GM21423 (cell line): Measurements from ENCODE around the gene DDX50.
"Not testable (repeated sequence)": the region's sequence is repeated elsewhere in the genome, so short reads cannot be mapped to it uniquely, and the experiment has no call there.

ENCODE experiments used
- ATAC-seq: cut with Tn5 transposase; IDR thresholded peaks from one replicate; pipeline ENCODE4 v1.9.1; 2021; ENCODE audit warnings: mild to moderate bottlenecking, moderate library complexity; ENCODE audit not compliant: unreplicated experiment

The DDX50 gene

DNA sequence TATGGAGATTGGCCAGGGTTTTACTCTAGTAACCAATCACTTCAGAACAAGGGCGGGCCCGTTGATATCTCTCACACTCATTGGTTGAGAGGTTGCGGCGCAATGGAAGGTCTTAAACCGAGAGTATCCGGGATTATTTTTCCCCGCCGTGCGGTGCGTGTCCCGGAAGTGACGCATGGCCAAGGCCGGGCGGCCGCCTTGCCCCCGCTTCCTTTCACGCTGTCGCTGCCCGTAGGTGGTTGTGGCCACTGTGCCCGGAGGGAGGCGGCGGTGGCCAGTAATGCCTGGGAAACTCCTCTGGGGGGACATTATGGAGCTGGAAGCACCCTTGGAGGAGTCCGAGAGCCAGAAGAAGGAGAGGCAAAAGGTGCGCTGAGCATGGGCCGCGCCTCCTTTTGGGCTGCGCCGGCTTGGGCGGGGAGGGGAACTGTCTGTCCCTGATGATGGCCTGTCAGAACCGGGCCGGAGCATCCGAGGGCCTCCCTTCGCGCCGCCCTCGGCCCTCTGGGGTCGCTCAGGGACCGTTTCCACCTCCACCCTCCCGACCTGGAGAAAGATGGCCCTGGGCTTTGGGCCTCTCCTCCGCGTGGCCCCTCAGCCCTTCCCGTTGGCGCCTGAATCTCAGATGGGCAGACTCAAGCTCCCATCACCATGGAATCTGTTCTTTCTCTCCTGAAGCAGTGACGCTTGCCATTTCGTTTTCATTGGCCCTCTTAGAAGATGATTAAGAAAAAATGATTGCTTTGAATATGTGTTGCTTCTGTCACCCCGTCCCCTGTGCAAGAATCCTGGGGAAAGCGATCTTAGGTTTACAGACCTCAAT is at the start of gene DDX50:
Gene DDX50 (plus strand): TSS at position 211 of the 823 bp plus-strand sequence. CDS start 70 bp downstream, at position 281.
- ATAC-seq = peak; percentile 97

GRCh38 chr10:68856352-68856751 is 44.8 kb upstream of the DDX50 start:
- no peak for ATAC-seq

DNA sequence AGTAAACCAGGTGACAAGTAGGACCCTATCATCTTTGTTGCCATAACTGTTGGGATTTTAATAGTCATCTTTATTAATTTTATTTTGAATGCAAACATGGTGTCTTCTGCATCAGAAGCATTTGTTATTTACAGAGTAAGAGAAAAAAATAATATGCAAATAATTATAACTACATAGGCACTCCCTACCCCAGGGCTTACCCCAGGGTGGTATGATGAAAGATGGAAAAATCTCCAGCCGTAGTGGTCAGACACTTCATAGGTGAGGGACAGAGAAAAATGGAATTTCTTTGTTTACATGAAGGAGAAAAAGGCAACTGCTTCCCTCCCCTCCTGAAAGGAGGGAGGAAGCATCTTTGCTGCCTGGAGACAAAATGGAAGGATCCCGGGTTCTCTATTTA is 44.1 kb upstream of the DDX50 start:
- ATAC-seq = no peak

DNA sequence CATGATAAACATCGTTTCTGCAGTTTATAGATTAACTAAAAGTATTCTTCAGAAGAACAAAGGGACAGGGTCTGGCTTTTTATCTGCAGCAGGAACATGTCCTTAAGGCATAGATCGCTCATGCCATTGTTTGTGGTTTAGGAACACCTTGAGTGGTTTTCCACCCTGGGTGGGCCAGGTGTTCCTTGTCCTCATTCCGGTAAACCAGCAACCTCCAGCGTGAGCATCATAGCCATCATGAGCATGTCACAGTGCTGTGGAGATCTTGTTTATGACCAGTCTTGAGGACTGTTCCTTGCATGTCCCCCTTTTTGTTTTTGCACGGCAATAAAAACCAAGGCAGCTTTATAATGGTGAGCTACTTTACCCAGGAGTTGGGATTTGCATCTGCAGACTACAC is 39.9 kb upstream of the DDX50 start:
- no peak for ATAC-seq

DNA sequence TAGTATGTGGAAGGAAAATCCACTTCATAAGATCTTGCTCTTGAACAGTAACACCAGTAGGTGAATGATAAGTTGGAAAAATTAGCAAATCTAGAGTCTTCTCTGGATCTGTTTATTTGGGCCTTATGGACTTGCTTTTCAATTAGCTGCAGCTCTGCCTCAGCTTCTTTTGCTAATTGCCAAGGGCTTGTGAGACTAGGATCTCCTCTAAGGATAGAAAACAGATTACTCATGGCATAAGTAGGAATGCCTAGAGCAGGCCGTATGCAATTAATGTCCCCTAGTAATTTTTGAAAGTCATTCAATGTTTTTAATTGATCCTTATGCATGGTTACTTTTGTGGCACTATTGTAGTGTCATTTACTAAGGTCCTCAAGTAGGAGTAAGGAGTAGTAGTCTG is 36.5 kb upstream of the DDX50 start:
- ATAC-seq = no peak

- not testable (repeated sequence) for ATAC-seq
Observed at GRCh38 chr10:68868173-68868572, 32.9 kb upstream of the DDX50 start.

DNA sequence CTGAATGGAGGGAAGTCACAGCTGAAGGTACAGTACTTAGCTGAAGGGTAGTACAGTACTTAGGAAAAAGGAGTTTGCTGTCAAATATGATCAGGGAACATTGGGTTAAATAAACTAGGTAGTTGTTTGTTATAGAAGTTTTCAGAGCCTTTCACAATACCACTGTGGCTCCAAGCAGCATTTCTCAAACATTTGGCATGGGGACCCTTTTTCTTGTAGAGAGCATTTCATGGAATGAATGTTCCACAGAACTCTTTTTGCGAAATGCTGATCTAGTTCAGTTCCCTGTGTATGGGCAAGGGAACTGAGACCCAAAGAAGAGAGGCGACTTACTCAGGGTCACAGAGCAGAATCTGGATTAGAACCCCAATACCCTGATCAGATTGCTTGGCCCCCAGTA is 31.5 kb upstream of the DDX50 start:
- no peak for ATAC-seq

DNA sequence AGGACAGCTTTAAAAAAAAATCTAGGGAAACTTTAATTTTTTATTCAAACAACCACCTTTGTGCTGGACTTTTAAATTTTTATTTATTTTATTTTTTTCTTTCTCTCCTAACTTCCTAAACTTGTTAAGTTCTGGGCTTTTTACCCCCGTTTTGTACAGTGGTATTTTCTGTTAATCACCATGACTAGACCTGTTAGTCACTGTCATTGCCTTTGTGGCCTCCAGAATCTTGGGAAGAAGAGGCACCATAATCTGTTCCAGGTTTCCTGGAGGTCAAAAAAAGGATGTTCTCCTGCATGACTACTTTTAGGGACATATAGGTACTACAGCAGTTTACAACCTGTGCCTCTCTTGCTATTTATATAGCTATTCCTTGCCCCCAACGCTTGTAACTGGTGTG is 31.1 kb upstream of the DDX50 start:
- ATAC-seq = no peak

DNA sequence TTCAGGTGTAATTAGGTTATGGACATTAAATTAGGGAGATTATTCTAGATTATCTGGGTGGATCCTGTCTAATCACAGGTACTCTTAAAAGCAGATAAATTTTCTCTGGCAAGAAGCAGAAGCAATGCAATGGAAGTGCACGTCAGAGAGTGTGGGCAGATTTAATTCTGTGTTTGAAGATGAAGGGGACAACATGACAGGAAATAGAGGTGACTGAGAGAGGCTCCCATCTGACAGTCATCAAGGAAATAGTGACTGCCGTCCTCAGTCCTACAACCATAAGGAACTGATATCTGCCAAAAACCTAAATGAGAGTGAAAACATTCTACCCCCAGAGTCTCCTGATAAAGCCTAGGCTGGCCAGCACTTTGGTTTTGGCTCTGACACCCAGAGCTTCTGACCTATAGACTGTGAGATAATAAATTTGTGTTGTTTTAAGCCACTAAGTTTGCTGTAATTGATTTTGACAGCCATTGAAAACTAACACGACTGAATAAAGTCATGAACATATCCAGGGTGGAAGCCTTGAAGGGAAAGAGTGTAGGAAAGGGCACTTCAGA is 30.5 kb upstream of the DDX50 start:
- ATAC-seq = no peak

GRCh38 chr10:68871105-68871711 is 29.9 kb upstream of the DDX50 start:
- no peak for ATAC-seq

GRCh38 chr10:68871731-68872342 is 29.3 kb upstream of the DDX50 start:
- no peak for ATAC-seq

DNA sequence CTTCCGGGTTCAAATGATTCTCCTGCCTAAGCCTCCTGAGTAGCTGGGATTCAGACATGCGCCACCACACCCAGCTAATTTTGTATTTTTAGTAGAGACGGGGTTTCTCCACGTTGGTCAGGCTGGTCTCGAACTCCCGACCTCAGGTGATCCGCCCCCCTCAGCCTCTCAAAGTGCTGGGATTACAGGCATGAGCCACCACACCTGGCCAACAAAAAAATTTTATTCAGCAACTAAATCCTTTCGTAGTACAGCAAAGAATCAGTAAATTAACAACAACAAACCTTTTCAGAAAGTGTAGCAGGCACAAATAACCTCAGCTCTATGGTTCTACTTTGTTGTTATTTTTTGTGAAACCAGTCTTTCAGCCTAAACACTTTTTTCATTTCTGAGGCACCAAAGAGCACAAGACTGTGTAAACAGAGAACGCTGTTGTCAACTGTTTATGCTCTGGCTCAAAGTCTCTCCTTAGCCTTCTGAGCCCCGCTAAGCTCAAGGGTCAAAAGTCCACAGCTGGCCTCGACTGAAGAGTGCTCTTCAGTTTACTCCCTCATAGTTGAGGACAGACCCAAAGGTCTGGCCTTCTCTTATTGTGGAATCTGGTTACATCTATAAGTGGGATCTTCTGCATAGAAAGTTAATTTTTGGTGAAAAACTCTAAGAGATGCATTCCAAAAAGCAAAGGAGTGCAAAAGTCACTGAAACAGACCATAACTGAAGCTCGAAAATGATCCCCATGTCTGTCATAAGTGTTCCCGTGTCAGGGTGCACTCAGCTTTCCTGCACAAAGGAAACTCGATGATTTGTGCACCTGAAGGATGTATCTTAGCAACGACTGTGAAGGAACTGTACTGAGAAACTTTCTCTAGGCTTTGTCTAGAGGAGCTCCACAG is 24.6 kb upstream of the DDX50 start:
- ATAC-seq = no peak

GRCh38 chr10:68877482-68878110 is 23.5 kb upstream of the DDX50 start:
- no peak for ATAC-seq

DNA sequence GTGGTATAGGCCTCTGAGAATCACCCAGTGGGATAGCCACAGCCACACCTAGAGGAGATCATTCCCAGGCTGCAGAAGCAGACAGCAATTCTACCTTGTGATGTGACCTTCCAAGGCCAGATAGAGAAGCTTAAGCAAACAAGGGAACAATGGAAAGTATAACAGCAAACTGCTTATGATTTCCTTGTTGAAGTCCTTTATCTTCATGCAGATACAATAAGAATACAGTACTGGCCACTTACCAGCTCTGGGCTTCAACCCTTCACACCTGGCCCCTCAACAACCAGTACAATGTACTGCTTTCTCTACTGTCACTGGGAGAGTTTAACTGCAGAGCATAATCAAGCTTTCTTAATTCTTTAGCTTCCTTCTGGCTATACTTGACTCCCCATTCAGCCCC is 22.6 kb upstream of the DDX50 start:
- ATAC-seq = no peak

- ATAC-seq = no peak
Observed at GRCh38 chr10:68879628-68880027, 21.5 kb upstream of the DDX50 start.

GRCh38 chr10:68880181-68880580 is 20.9 kb upstream of the DDX50 start:
- ATAC-seq = no peak

GRCh38 chr10:68895041-68895440 is 6.1 kb upstream of the DDX50 start:
- no peak for ATAC-seq

DNA sequence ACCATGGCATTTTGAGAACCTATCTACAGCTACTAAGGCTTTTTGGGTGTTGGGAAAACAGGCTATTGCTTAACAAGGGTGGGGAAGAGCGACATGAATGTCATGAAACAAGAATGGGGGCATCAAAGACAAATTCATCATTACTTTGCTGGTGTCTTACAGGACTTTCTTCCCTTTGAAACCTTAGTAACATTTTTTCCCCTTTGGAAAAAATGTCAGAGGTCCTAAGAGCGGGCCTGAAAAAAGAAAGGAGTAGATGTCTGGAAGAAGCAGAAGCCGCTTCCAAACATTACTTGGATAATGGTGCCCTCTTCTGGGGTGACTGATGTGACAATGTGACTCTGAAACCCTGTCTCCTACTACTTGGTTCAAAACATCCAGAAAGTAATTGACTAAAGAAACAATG is 3.8 kb upstream of the DDX50 start:
- no peak for ATAC-seq

- no peak for ATAC-seq
Observed at GRCh38 chr10:68899186-68899745, 1.8 kb upstream of the DDX50 start.
